PFSK-1 (cell line): ENCODE measurements around the gene ST3GAL5.

Experiments
- FOXP2 ChIP-seq: optimal IDR thresholded peaks from 2 replicates; pipeline ENCODE3; 2011; ENCODE audit warnings: borderline replicate concordance, control low read depth, inconsistent platforms; ENCODE audit not compliant: insufficient read depth; ENCODE audit errors: extremely low read length, extremely low read depth
- POLR2AphosphoS5 ChIP-seq: IDR thresholded peaks from 2 replicates; pipeline ENCODE4 v1.6.1; 2012; ENCODE audit warnings: low read depth, mild to moderate bottlenecking, control low read depth, low read length, moderate library complexity
- REST ChIP-seq, 2 experiments: IDR thresholded peaks; 2 replicates each; pipeline versions ENCODE4 v1.6.1 to v1.8.0; 2011 to 2012; ENCODE audit warnings: low read depth in 2 of 2, low read length in 2 of 2, control low read depth in 1 of 2, inconsistent platforms in 1 of 2, mild to moderate bottlenecking in 1 of 2, moderate library complexity in 1 of 2; ENCODE audit not compliant: insufficient read depth in 1 of 2
- SIN3A ChIP-seq: IDR thresholded peaks from 2 replicates; pipeline ENCODE4 v1.6.1; 2012; ENCODE audit warnings: mild to moderate bottlenecking, low read length, moderate library complexity, borderline replicate concordance; ENCODE audit not compliant: insufficient read depth
- TAF1 ChIP-seq: IDR thresholded peaks from 2 replicates; pipeline ENCODE4 v1.6.1; 2012; ENCODE audit warnings: low read length, control low read depth, borderline replicate concordance; ENCODE audit not compliant: insufficient read depth

ST3GAL5 gene

GRCh38 chr2:85922199-85922598 lies 33.4 kb upstream of the ST3GAL5 start:
- TF ChIP-seq REST (IDR thresholded peaks at IDR 0.05; ENCODE audit: insufficient read depth in 1 of 2, low read depth in 2 of 2, low read length in 2 of 2), result no peak
- no peak for TF ChIP-seq SIN3A
- TF ChIP-seq TAF1, result no peak
- no peak for TF ChIP-seq FOXP2
- TF ChIP-seq POLR2AphosphoS5, result no peak

GRCh38 chr2:85921659-85922058 lies 32.9 kb upstream of the ST3GAL5 start:
- TF ChIP-seq POLR2AphosphoS5 (no peak), TAF1 (no peak), FOXP2 (no peak), REST (IDR thresholded peaks at IDR 0.05; ENCODE audit: insufficient read depth in 1 of 2, low read depth in 2 of 2, low read length in 2 of 2) (no peak), SIN3A (no peak)

- TF ChIP-seq REST (IDR thresholded peaks at IDR 0.05; ENCODE audit: insufficient read depth in 1 of 2, low read depth in 2 of 2, low read length in 2 of 2) (peak; percentile 37 to 74; a peak in 2 of 4 replicates), FOXP2 (no peak)
These were observed 32.2 kb upstream of the ST3GAL5 start for GRCh38 chr2:85920810-85921545.

- TF ChIP-seq POLR2AphosphoS5 (no peak), SIN3A (no peak), REST (IDR thresholded peaks at IDR 0.05; ENCODE audit: insufficient read depth in 1 of 2, low read depth in 2 of 2, low read length in 2 of 2) (no peak), FOXP2 (no peak), TAF1 (no peak)
These were observed 29.4 kb upstream of the ST3GAL5 start for GRCh38 chr2:85917887-85918795.
